HepG2 (cell line): ENCODE results near the gene BCCIP. TPM values are rescaled to one million over a fixed set of nuclear protein-coding genes. Genes with fewer than 3 reads are reported as not detected.

Source experiments
- ARNT ChIP-seq: fragments of 450-650 bp; IDR thresholded peaks from 2 replicates; pipeline ENCODE4 v1.6.1; 2017
- CBX1 ChIP-seq: IDR thresholded peaks from one replicate; pipeline ENCODE4 v1.6.1; 2016; ENCODE audit warnings: antibody characterized with exemption, low read depth
- CEBPZ ChIP-seq: IDR thresholded peaks from 2 replicates; pipeline ENCODE4 v1.6.1; 2012; ENCODE audit warnings: low read length, improper control_type of control experiment
- FOXC1 ChIP-seq: sonication (generic); formaldehyde crosslinking; IDR thresholded peaks from 2 replicates; pipeline ENCODE4 v1.8.0; 2022; ENCODE audit warnings: mild to moderate bottlenecking, missing genetic modification reagents, borderline replicate concordance
- GATA4 ChIP-seq: sonication (generic); IDR thresholded peaks from 2 replicates; pipeline ENCODE4 v1.6.1; 2016; ENCODE audit warnings: antibody characterized with exemption, low read depth, borderline replicate concordance
- HHEX ChIP-seq: IDR thresholded peaks from 2 replicates; pipeline ENCODE4 v1.6.1; 2016; ENCODE audit warnings: control low read depth
- MTF2 ChIP-seq: sonication (generic); formaldehyde crosslinking; IDR thresholded peaks from 2 replicates; pipeline ENCODE4 v1.5.0; 2020; ENCODE audit warnings: missing genetic modification reagents, borderline replicate concordance
- SOX13 ChIP-seq, 3 experiments: fragments of 450-650 bp in 1 of 3; sonication (generic) in 1 of 3; formaldehyde crosslinking in 1 of 3; IDR thresholded peaks in 2 of 3; conservative IDR thresholded peaks in 1 of 3; 2 replicates each; pipeline versions ENCODE4 v1.5.0 to v1.6.1; 2016 to 2020; ENCODE audit warnings: antibody characterized with exemption in 1 of 3, mild to moderate bottlenecking in 1 of 3, missing compliant biosample characterization in 1 of 3, missing genetic modification reagents in 1 of 3, moderate library complexity in 1 of 3
- THRA ChIP-seq: sonication (generic); formaldehyde crosslinking; IDR thresholded peaks from 2 replicates; pipeline ENCODE4 v1.4.0; 2020; ENCODE audit warnings: missing genetic modification reagents, borderline replicate concordance
- ZNF251 ChIP-seq: sonication (generic); formaldehyde crosslinking; IDR thresholded peaks from 2 replicates; pipeline ENCODE4 v1.9.0; 2021; ENCODE audit warnings: mild to moderate bottlenecking, missing genetic modification reagents
- ZNF34 ChIP-seq: sonication (generic); formaldehyde crosslinking; IDR thresholded peaks from 2 replicates; pipeline ENCODE4 v1.4.0; 2020; ENCODE audit warnings: mild to moderate bottlenecking, missing genetic modification reagents, borderline replicate concordance
- polyA plus RNA-seq, 8 experiments: library from polyadenylated mRNA; depleted of rRNA in 3 of 8; stranded (reverse) in 7 of 8; unstranded in 1 of 8; fragments of >200 nt; fragmentation: Illumina TruSeq in 4 of 8; extraction: Trizol in 4 of 8; gene quantifications; 2 replicates each; pipeline versions ENCODE4 v1.2.1 to v1.2.3, GENCODE V29; 2011 to 2016; ENCODE audit warnings: low read depth in 4 of 8, missing spikeins in 1 of 8, mixed read lengths in 1 of 8; ENCODE audit not compliant: insufficient read depth in 1 of 8
- total RNA-seq, 5 experiments: library from RNA; depleted of rRNA; stranded (reverse); fragments of >200 nt; fragmentation: Illumina TruSeq; extraction: Trizol; gene quantifications; 2 replicates each; pipeline ENCODE4 v1.2.3, GENCODE V29; 2016; ENCODE audit warnings: low read depth in 1 of 5

The BCCIP gene
- total and polyA plus RNA-seq, 2 of the 13 experiments (the other 11 are each of a cell fraction or from before 2014, with no cell fraction given), result 37.0 to 132 TPM

DNA sequence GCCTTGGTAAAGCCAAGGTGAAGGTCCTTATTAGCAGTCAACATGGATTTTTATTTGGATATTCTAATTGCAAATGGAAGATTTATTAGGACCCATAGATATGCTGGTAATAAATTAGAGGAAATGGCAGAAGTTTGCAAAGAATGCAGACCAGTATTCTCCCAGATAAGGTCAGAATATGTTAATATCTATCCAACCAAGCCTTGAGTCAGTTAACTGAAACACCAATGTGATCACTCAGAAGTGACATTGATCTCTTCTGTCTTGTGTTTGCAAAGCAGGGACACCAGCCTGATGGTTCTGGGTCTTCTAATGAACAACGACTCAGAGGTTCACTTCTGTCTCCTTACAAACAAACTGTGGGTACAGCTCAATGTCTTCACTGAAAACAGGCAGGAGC, 21.8 kb upstream of the BCCIP start (continued):
- TF ChIP-seq THRA (CRISPR knock-in tag), result no peak
- TF ChIP-seq ZNF34 (CRISPR knock-in tag), result no peak
- no peak for TF ChIP-seq GATA4
- TF ChIP-seq ZNF251 (CRISPR knock-in tag), result no peak
- no peak for TF ChIP-seq CEBPZ
- no peak for TF ChIP-seq FOXC1
- no peak for TF ChIP-seq HHEX (CRISPR knock-in tag)
- no peak for TF ChIP-seq SOX13 (IDR thresholded peaks at IDR 0.05)
- no peak for TF ChIP-seq SOX13 (CRISPR knock-in tag; conservative IDR thresholded peaks at IDR 0.05 in 1 of 2, IDR thresholded peaks at IDR 0.05 in 1 of 2)
- TF ChIP-seq CBX1, result no peak
- TF ChIP-seq MTF2, result no peak
- no peak for TF ChIP-seq ARNT
